Measurements from ENCODE around the gene EFCAB5. TPM values are rescaled to one million over a fixed set of nuclear protein-coding genes. Genes with fewer than 3 reads are reported as not detected.
A peak's percentile ranks its signal among the peaks of the same experiment; 100 is the strongest.

EFCAB5 gene
- total and polyA plus RNA-seq, 2 of the 13 experiments (the other 11 are each of a cell fraction or from before 2014, with no cell fraction given) = 0.15 TPM; not detected in 1

DNA sequence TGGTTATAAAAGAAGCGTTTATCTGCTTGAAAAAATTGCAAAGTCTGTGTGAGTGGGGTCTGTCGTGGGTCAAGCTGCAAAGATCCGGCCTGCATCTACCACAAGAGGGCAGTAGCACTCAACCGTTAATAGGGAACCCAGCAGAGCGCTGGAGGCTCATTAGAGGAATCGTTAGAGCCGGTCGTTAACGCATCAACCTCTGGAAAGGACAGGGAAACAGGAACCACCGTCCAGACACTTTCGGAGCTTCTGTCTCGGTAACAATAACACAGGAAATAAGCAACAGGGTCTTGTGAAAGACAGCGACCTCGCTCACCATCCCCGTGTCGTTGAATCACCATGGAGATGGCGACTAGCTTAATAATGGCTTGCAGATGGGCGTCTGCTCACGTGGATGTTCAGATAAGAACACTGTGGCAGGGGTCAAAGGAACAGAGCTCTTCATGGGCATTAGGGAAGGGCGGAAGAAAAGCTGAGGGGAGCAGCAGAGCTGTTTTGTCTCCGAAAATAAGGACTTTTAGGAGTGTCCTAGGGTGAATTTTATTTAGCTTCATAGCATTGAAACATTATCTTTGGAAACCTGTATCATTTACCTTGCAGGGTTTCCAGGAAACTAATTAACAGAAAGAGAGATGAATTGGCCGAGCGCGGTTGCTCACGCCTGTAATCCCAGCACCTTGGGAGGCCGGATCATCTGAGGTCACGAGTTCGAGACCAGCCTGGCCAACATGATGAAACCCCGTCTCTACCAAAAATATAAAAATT, 163.3 kb downstream of the EFCAB5 start (continued):
- TF ChIP-seq, protein P1, sequence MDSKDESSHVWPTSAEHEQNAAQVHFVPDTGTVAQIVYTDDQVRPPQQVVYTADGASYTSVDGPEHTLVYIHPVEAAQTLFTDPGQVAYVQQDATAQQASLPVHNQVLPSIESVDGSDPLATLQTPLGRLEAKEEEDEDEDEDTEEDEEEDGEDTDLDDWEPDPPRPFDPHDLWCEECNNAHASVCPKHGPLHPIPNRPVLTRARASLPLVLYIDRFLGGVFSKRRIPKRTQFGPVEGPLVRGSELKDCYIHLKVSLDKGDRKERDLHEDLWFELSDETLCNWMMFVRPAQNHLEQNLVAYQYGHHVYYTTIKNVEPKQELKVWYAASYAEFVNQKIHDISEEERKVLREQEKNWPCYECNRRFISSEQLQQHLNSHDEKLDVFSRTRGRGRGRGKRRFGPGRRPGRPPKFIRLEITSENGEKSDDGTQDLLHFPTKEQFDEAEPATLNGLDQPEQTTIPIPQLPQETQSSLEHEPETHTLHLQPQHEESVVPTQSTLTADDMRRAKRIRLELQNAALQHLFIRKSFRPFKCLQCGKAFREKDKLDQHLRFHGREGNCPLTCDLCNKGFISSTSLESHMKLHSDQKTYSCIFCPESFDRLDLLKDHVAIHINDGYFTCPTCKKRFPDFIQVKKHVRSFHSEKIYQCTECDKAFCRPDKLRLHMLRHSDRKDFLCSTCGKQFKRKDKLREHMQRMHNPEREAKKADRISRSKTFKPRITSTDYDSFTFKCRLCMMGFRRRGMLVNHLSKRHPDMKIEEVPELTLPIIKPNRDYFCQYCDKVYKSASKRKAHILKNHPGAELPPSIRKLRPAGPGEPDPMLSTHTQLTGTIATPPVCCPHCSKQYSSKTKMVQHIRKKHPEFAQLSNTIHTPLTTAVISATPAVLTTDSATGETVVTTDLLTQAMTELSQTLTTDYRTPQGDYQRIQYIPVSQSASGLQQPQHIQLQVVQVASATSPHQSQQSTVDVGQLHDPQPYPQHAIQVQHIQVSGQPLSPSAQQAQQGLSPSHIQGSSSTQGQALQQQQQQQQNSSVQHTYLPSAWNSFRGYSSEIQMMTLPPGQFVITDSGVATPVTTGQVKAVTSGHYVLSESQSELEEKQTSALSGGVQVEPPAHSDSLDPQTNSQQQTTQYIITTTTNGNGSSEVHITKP (CRISPR knock-in tag; IDR thresholded peaks at IDR 0.05; ENCODE audit: low read depth) = 0 out of 2 replicates have a peak, but pooled peaks have one; percentile 19
- TF ChIP-seq NFKBIZ (CRISPR knock-in tag; IDR thresholded peaks at IDR 0.05) (no peak), TMF1 (CRISPR knock-in tag; IDR thresholded peaks at IDR 0.05; ENCODE audit: low read depth) (no peak), MYNN (CRISPR knock-in tag; IDR thresholded peaks at IDR 0.05; ENCODE audit: low read depth) (no peak), ZNF619 (CRISPR knock-in tag; IDR thresholded peaks at IDR 0.05) (no peak), AGO2 (optimal IDR thresholded peaks at IDR 0.05; ENCODE audit: low read depth, low read length) (no peak), KAT2B (IDR thresholded peaks at IDR 0.05; ENCODE audit: borderline replicate concordance, low read depth, low read length) (0 out of 2 replicates have a peak, but pooled peaks have one; percentile 5), GZF1 (CRISPR knock-in tag; IDR thresholded peaks at IDR 0.05) (no peak), YEATS2 (CRISPR knock-in tag; IDR thresholded peaks at IDR 0.05; ENCODE audit: borderline replicate concordance) (peak; percentile 35; the same call in 1 of the 2 replicates), RARA (CRISPR knock-in tag; IDR thresholded peaks at IDR 0.05) (peak; percentile 55; the same call in 1 of the 2 replicates), ZNF101 (CRISPR knock-in tag; IDR thresholded peaks at IDR 0.05; ENCODE audit: borderline replicate concordance, low read depth) (no peak), SCMH1 (CRISPR knock-in tag; IDR thresholded peaks at IDR 0.05; ENCODE audit: borderline replicate concordance) (no peak), ZNF263 (CRISPR knock-in tag; IDR thresholded peaks at IDR 0.05) (no peak), ZFP41 (CRISPR knock-in tag; IDR thresholded peaks at IDR 0.05; ENCODE audit: borderline replicate concordance) (no peak), ZNF761 (CRISPR knock-in tag; conservative IDR thresholded peaks at IDR 0.05) (no peak), ZC3H13 (CRISPR knock-in tag; IDR thresholded peaks at IDR 0.05) (no peak), ASH2L (IDR thresholded peaks at IDR 0.05; ENCODE audit: insufficient read length, low read depth, low read length) (no peak)
- TF ChIP-seq, protein P2, sequence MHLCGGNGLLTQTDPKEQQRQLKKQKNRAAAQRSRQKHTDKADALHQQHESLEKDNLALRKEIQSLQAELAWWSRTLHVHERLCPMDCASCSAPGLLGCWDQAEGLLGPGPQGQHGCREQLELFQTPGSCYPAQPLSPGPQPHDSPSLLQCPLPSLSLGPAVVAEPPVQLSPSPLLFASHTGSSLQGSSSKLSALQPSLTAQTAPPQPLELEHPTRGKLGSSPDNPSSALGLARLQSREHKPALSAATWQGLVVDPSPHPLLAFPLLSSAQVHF (CRISPR knock-in tag; IDR thresholded peaks at IDR 0.05) = no peak
- TF ChIP-seq, protein P3, sequence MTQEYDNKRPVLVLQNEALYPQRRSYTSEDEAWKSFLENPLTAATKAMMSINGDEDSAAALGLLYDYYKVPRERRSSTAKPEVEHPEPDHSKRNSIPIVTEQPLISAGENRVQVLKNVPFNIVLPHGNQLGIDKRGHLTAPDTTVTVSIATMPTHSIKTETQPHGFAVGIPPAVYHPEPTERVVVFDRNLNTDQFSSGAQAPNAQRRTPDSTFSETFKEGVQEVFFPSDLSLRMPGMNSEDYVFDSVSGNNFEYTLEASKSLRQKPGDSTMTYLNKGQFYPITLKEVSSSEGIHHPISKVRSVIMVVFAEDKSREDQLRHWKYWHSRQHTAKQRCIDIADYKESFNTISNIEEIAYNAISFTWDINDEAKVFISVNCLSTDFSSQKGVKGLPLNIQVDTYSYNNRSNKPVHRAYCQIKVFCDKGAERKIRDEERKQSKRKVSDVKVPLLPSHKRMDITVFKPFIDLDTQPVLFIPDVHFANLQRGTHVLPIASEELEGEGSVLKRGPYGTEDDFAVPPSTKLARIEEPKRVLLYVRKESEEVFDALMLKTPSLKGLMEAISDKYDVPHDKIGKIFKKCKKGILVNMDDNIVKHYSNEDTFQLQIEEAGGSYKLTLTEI (CRISPR knock-in tag; conservative IDR thresholded peaks at IDR 0.05) = no peak
